ENCODE data around the gene TARM1.

The TARM1 gene

DNA sequence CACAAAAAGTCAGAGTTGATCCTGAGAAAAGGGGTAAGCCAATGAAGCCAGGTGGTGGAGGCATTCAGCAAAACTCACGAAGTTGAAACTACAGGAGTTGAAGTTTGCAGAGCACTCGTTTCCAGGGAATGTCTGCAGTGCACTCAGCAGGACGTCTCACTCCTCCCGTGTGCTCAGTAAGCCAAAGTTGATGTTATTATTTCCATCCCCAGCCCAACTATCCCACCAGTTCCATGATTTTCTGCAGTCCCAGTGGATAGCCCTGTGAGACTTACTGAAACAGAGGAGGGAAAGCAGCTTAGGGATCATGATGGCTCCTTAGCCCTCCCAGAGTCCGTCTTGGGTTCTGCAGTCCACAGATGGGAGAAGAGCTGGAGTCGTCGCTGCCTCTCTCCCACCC is at the start of gene TARM1:
TARM1 (minus strand) TSS at position 334 of the 400 bp plus-strand sequence; CDS start at position 309, 25 bp downstream.
- no peak for DNase-seq (ENCODE audit: low spot score)

DNA sequence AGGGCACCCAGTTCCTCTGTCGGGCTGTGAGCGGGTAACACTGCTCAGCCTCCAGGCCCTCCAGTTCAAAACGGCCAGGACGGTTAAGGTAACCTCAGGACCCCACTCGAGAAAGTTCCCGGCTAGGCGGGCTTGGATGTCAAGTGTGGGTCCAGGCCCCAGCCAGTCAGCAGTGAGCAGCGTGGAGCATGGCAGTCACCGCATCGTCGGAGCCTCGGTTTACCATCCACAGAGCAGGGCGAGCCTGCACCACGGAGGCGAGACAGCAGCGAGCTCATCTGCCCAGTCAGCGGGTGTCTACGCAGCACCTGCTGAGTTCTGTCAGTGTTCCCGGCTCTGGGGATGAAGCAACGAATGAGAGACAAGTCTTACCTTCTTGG is 48.4 kb upstream of the TARM1 start:
- DNase-seq (ENCODE audit: low spot score), result no peak

DNA sequence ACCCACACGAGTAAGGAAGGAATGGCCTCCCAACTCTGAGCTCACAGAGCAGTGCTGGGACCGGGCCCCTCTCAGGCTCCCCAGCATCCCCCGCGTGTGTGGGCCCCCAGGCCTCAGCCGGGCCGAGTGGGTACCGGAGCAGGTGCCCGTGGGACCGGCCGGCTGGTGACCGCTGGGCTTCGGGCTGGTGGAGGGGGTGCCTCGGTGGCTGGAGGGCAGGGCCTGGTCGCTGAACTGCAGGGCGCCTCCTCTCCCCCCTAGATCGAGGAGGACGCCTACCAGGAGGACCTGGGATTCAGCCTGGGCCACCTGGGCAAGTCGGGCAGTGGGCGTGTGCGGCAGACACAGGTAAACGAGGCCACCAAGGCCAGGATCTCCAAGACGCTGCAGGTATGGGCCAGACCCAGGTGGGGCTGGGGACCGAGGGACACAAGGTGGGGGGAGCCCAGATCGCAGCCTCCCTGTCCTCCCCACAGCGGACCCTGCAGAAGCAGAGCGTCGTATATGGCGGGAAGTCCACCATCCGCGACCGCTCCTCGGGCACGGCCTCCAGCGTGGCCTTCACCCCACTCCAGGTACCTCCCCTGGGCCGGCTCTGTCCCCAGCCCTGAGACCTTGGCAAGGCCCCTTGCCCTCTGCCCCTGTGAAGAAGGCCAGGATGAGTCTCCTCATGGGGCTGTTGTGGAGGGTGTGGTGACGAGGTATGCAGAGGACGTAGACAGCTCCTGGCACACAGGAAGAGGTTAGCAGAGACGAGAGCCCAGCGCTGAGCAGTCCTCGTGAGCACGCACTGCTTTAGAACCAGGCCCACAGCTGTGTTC is 47.8 kb upstream of the TARM1 start:
- no peak for DNase-seq (ENCODE audit: low spot score)

DNA sequence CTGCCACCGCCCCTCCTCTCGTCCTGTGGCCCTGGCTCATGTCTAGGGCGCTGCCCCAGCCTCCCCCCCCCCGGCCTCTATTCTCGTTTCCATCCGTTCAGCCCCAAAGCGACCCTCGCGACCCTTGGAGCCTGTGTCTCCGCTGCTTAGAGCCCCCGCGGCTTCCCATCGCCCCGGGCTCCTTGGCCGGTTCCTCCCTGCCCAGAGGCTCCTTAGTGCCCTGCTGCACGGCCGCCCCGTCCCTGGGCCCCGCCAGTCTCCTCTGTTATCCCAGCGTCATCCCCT is 47.2 kb upstream of the TARM1 start:
- DNase-seq (ENCODE audit: low spot score), result no peak

DNA sequence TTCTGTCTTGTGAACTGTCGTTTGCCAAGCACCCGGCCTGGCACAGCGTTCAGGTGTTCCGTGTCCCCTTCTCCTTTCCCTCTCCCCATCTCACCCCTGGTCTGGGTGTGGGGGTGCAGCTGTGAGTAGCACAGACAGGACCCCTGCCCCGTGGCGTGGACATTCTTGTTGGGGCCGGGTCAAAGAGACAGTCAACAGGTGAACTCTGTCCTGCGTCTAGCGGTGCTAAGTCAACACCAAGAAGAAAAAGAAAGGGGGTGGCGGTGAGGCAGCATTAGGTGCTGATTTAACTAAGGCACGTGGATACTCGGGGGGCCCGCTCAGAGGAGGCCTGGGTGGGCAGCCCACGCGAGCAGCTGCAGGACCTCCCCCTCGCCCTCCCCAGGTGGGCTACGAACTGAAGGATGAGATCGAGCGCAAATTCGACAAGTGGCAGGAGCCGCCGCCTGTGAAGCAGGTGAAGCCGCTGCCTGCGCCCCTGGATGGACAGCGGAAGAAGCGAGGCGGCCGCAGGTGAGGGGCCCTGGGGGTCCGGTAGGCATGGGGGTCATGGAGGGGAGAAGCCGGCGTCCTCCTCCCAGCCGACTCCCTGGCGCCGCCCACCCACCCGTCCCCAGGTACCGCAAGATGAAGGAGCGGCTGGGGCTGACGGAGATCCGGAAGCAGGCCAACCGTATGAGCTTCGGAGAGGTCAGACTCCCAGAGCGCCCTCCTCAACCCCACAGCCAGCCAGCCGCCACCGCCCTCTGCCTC is 46.7 kb upstream of the TARM1 start:
- DNase-seq (ENCODE audit: low spot score), result no peak

DNA sequence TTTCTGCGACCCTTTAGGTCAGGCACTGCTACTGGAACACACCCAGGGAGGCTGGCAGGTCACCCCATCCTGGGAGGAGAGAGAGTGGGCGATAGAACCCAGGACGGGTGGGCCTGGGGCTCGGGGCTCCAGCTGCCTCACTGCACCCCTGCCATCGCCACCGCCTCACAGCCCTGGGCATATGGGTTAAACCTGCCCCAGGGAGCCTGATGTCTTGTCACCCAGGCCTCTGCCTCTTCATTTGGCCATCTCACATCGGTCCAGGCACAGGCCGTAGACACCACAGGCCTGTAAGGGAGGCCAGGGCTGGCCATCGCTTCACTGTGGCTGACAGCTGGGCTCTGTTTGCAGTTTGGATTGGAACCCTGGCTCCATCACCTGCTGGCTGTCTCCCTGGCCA is 44.5 kb upstream of the TARM1 start:
- no peak for DNase-seq (ENCODE audit: low spot score)

DNA sequence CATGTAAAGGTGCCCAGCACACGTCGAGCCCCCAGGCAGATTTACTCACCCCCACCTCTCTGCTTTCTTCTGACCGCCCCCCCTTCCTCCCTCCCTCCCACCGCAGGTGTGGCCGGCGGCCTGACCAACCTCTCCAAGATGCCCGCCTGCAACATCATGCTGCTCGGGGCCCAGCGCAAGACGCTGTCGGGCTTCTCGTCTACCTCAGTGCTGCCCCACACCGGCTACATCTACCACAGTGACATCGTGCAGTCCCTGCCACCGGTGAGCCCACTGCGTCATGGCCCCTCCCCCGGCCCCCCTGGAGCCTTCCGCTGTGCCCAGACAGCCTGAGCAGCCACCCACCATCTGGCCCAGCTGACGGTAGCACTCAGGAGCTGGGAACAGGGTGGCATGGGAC is 43.2 kb upstream of the TARM1 start:
- DNase-seq (ENCODE audit: low spot score), result no peak

DNA sequence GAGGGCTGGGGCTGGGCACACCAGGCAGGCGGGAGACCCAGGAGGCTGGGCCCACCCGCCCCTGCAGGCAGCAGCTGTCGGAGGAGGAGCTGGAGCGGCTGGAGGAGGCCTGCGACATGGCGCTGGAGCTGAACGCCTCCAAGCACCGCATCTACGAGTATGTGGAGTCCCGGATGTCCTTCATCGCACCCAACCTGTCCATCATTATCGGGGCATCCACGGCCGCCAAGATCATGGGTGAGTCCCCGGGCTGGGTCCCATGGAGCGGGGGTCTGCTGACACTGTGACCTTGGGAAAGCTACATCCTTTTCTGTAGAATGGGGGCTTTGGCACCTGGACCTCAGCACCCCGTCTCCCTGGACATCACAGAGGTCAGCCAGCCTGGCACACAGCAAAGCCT is 42.5 kb upstream of the TARM1 start:
- DNase-seq (ENCODE audit: low spot score), result no peak

DNA sequence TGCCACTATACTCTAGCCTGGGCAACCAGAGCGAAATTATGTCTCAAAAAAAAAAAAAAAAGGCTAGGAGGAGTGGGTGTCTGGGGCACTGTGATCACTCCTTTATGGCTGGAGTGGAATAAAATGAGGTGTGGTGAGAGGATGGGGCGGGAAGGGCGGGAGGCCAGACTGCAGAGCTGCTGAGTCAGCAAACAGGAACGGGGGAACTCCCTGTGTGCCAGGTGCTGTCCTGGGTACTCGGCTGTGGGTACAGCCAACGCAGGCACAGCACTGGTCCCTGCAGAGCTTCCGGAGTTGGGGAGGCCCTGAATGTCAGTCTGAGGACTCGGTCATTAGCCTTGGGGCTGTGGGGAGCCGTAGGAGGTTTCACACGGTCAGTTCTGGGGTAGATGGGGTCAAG is 40.1 kb upstream of the TARM1 start:
- DNase-seq (ENCODE audit: low spot score), result no peak

DNA sequence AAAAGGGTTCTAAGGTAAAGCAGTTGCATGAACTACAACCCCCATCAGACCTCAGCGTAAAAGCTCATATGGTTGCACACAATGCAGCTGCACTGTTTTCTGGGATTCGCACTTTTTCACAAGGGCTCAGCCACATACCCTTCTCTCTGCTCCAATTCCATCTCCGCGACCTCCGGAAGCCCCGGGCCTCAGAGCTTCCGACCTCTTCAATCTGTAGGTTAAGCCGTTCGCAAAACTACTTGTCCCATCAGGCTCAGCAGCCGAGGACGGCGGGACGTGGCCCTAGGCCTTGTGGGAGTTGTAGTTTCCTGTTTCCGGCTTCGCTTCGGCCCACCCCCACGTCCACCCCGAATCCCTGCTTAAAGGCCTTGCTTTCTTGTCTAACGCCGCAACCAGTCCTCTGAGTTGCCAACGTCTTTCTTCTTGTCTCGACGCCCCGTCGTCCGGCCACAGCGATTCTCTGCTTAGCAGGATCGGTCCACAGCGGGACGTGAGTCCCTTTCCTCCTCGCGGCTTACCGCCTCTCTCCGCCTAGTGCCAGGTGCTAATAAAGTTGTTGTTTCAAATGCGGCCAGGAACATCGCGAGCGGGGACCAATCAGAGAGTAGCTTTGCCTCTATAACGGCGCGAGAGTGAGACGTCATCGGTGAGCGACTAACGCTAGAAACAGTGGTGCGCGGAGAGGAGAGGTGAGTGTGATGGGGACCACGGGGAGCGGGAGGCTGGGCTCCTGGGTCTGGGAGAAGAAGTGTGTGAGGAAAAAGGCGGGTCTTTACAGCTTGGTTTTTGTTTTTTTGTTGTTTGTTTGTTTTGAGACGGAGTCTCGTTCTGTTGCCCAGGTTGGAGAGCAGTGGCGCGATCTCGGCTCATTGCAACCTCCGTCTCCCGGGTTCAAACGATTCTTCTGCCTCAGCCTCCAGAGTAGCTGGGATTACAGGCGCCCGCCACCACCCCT is 34.2 kb upstream of the TARM1 start, which contains the start of the genes PRPF31 and TFPT:
PRPF31 (plus strand) TSS at position 646 of the 955 bp plus-strand sequence. CDS start 2,525 bp downstream, outside the sequence.
TFPT (minus strand) TSS at position 549 of the 955 bp plus-strand sequence; CDS start at position 161, 388 bp downstream.
- DNase-seq (ENCODE audit: low spot score), result peak; percentile 94

DNA sequence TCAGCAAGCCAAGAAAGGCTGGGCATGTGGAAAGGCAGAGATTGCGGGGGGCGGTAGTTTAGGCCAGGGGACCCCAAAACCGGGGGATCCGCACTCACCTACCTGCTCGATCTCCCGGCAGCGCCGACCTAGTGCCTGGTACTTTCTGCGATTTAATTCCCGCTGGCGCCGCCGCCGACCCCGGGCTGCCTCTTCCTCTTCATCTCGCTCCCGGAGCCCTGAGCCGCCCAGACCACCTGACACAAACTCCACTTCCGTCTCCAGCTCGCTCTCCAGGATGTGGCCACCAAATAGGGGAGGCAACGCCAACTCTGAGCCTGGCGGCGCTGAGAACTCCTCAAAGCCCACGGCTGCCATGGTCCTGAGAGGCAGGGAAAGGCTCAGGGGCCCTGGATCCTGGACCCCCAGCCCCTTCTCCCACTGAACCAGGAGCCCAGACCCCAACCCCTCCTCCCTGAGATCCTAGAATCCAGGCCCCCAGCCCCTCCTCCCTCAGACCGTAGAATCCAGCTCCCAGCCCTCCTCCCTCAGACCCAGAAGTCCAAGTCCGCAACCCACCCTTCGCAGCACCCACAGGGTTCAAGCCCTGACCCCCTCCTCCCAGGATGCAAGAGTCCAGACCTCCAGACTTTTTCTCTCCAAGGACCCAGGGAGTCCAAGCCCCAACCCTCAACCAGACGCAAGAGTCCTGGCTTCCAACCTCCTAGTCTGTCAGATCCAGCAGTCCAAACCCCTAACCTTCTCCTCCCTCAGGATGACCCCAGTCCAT is 33.4 kb upstream of the TARM1 start:
- DNase-seq (ENCODE audit: low spot score), result peak; percentile 57

DNA sequence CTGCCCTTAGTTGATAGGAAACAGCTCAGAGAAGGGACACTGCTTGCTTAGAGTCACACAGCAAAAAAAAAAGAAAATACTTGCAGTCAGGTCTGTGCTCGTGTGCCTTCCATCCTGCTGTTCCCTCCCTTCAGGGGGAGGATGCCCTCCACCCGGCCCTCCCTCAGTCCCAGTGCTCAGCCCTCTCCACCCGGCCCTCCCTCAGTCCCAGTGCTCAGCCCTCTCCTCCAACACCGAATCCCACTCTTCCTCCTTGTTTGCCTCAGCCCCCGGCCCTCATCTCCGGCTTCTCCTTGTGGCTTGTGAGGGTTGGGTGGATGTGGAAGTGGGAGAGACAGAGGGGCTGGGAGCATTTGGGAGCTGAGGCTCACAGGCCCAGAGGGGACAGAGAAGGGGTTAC is 28.5 kb upstream of the TARM1 start:
- no peak for DNase-seq (ENCODE audit: low spot score)

DNA sequence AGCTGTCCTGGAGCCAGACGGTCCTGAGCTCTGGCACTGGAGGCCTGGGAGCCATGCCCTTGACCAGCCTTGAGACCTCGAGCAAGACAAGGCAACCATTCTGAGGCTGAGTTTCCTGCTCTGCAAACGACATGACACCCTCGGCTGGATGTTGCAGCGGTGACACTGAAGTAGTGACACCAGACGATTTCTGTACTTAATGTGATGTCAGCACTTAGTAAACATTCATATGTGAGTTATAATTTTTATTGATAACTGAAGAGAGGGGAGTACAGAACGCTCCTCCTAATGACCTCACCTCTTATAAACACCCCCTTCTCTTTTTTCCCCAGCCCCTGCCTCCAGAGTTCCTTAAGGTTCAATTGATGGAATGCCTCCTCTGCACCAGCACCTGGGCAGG is 27.3 kb upstream of the TARM1 start:
- no peak for DNase-seq (ENCODE audit: low spot score)

DNA sequence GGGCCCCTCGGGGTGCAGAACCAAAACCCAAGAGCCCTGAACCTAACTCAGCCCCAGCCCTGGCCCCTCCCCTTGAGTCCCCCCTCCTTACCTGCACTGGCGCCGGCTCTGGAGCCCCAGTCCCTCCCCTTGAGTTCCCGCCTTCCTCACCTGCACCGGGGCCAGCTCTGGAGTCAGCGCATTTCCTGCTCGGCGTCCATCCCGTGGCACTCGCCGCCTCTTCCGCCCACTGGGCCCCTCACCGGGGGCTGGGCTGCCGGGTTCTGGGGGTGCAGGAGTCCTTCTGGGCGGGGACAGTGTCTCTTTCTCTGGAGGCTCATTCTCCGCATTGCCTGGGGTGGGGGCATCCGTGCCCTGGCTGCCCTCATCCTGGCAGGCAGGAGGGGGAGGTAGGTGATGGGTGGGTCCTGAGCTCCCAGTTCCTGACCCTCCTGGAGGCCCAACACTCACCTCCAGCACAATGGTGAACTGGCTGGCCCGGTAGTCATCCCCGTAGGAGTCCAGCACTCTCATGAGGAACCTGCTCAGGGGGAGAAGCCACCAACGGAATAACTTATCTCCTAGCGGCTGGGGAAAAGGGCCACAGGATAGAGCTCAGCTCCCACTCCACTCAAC is 26.8 kb upstream of the TARM1 start:
- DNase-seq (ENCODE audit: low spot score), result no peak

DNA sequence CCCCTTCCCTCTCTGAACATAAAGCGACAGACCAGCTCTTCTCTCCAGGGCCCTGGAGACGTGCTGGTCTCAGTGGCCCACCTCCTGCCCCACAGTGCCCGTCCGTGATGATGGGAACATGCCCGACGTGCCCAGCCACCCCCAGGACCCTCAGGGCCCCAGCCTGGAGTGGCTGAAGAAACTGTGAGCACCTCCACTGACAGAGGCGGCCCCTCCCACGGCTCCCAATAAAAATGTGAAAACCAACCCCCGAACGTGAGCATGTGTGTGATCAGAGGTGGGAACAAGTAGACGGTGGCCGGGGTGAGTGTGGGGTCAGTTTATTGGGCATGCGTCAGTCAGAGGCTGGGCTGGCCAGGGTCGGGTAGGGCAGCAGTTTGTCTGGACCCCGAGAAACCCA is 25.6 kb upstream of the TARM1 start:
- no peak for DNase-seq (ENCODE audit: low spot score)

DNA sequence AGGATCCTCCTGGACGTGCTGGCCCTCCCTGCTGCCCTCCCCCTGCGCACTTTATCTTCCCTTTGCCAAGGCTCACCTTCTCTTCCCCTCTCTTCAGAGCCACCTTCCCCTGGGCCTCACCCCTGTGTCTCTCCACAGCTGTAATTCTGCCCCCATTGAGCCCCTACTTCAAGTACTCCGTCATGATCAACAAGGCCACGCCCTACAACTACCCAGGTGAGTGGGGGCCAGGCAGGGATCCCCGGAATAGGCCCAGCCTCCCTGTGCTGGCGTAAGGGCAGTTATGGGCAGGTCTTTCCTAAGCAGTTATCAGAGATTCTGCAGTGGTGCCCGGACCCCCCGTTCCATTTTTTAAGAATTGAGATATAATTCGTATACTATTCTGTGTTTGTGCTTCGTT is 24.6 kb upstream of the TARM1 start:
- DNase-seq (ENCODE audit: low spot score), result no peak

DNA sequence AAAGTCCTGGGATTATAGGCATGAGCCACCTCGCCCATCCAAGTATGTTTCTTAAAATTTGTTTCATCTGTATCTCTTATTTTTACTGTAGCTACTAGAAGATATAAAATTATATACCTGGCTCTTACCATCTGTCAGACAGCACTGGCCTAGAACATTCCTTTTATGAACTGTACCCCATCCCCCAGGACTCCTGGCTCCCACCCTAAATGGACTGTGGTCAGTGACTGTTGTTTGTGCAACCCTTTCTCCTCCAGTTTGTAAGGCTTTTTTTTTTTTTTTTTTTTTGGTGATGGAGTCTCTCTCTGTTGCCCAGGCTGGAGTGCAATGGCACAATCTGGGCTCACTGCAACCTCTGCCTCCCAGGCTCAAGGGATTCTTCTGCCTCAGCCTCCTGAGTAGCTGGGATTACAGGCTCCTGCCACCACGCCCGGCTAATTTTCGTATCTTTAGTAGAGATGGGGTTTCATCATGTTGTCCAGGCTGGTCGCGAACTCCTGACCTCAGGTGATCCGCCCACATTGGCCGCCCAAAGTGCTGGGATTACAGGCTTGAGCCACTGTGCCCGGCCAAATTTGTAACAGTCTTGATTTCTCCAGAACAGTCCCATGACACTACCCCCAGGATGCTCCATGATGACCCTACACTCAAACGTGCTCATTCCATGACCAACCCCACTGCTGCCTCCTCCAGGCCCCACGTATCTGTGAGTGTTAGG is 24.0 kb upstream of the TARM1 start:
- DNase-seq (ENCODE audit: low spot score), result no peak

DNA sequence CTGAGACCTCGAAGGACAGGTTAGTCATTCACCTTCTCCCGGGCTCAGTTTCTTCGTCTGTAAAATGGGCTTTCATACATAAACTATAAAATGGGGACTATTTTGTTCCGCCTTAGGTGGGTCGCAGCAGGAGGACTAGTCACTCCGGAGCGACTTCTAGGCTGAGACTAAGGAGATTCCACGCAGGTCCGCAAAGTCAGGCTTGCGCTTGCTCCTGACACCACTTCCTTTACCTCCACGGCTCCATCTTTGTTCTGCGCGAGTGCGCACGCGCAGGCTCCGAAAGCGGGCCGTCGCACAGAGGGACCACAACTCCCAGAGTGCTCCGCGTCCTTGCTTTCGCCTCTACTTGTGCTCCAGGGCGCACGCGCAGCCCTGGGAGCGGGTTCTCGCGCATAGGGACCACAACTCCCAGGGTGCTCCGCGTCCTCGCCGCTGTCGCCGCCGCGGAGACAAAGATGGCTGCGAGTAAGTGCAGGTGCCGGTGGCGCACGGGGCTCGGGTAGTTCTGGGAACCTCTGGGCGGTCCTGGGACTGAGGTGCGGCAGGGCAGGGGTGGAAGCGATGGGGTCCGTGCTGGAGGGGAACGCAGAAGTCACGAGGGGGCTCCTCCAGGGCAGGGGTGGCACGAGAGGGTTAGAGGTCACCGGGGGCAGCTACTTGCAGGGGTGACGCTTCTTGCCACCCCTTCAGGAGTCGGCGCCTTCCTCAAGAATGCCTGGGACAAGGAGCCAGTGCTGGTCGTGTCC is 21.4 kb upstream of the TARM1 start, which contains the start of gene NDUFA3:
NDUFA3 (plus strand) TSS at position 435 of the 749 bp plus-strand sequence; CDS start at position 459, 24 bp downstream.
- peak; percentile 99 for DNase-seq (ENCODE audit: low spot score)

DNA sequence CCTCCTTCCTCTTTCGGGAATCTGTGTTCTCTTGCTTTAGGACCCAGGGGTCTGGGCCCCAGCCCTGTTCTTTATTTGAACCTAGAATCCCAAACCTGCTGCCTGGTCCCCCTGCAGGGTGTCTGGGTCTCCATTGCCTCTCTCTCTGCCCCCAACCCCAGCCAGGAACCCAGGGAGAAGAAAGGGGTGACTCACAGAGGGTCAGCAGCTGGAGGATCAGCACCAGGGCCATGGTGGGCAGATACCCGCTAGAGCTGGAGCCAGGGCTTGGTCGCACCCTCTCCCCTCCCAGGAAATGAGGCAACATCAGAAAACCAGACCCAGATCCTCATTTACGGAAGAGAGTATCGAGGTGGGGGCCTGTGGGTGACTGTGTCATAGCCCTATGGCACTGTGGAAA is 19.4 kb upstream of the TARM1 start, which contains the start of gene OSCAR:
OSCAR (minus strand) TSS at position 243 of the 400 bp plus-strand sequence; CDS start at position 232, 11 bp downstream.
- DNase-seq (ENCODE audit: low spot score), result no peak
